ENCODE results near the gene MORN2. TPM values are rescaled to one million over a fixed set of nuclear protein-coding genes. Genes with fewer than 3 reads are reported as not detected.

Gene MORN2
- total RNA-seq, 1 experiment from 2014 or later = 24.4 TPM

DNA sequence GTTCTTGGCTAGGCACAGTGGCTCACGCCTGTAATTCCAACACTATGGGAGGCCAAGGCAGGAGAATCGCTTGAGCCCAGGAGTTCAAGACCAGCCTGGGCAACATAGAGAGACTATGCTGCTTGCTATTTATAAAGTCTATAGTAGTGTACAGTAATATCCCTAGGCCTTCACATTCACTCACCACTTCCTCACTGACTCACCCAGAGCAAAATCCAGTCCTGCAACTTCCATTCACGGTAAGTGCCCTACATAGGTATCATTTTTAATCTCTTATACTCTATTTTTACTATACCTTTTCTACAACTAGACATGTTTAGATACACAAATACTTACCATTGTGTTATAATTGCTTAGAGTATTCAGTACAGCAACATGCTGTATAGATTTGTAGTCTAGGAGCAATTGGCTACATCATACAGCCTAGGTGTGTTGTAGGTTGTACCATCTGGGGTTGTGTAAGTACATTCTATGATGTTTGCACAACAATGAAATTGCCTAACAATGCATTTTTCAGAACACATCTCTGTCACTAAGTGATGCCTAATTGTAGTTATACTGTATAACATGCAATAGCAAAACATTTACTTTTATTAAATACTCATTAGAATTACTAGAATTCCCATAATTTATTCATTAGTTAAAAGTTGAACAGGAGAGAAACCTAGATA, 8.9 kb upstream of the MORN2 start:
- DNase-seq (peak; percentile 85), ATAC-seq (peak; percentile 93)
- Histone ChIP-seq H4K20me1 (ENCODE audit: low read length) (no peaks in the 10 kb centered on the region), H3K27ac (ENCODE audit: low read length) (peak overlapping the region; percentile 21; the same call in 1 of the 2 replicates), H3K36me3 (ENCODE audit: low read depth, low read length) (peaks cover 7% of the 10 kb centered on the region), H3K9me2 (replicated peaks; ENCODE audit: low read length) (no peaks in the 10 kb centered on the region), H3K4me1 (ENCODE audit: insufficient read depth, low read length) (peaks cover 17% of the 10 kb centered on the region), H3K4me2 (ENCODE audit: low read length) (peak overlapping the region; percentile 30), H2AFZ (ENCODE audit: low read length) (no peak overlapping the region), H3K4me3 (ENCODE audit: low read length) (no peak overlapping the region), H3K79me2 (ENCODE audit: low read length) (peaks cover 36% of the 10 kb centered on the region), H3F3A (ENCODE audit: low read length, unreplicated experiment) (peaks cover 5% of the 10 kb centered on the region), H3K9ac (ENCODE audit: low read length) (no peak overlapping the region), H3K27me3 (ENCODE audit: low read length) (no peaks in the 10 kb centered on the region), H3K9me3 (ENCODE audit: low read length) (no peaks in the 10 kb centered on the region)
- POLR2A ChIA-PET (ENCODE audit: unreplicated experiment) = no interaction called here
- intact Hi-C loops (cut with micrococcal nuclease) = no loop called here
- TF ChIP-seq, protein P1, sequence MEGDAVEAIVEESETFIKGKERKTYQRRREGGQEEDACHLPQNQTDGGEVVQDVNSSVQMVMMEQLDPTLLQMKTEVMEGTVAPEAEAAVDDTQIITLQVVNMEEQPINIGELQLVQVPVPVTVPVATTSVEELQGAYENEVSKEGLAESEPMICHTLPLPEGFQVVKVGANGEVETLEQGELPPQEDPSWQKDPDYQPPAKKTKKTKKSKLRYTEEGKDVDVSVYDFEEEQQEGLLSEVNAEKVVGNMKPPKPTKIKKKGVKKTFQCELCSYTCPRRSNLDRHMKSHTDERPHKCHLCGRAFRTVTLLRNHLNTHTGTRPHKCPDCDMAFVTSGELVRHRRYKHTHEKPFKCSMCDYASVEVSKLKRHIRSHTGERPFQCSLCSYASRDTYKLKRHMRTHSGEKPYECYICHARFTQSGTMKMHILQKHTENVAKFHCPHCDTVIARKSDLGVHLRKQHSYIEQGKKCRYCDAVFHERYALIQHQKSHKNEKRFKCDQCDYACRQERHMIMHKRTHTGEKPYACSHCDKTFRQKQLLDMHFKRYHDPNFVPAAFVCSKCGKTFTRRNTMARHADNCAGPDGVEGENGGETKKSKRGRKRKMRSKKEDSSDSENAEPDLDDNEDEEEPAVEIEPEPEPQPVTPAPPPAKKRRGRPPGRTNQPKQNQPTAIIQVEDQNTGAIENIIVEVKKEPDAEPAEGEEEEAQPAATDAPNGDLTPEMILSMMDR (conservative IDR thresholded peaks at IDR 0.05; ENCODE audit: low read depth, low read length) = no peak
- TF ChIP-seq EZH2phosphoT487 (IDR thresholded peaks at IDR 0.05; ENCODE audit: borderline replicate concordance, low read length) = no peak
- no peak for TF ChIP-seq EZH2 (IDR thresholded peaks at IDR 0.05; ENCODE audit: low read length, unreplicated experiment)
- no TSS peak for BruUV-seq (replicated peaks)
- CTCF ChIA-PET = no interaction called here

DNA sequence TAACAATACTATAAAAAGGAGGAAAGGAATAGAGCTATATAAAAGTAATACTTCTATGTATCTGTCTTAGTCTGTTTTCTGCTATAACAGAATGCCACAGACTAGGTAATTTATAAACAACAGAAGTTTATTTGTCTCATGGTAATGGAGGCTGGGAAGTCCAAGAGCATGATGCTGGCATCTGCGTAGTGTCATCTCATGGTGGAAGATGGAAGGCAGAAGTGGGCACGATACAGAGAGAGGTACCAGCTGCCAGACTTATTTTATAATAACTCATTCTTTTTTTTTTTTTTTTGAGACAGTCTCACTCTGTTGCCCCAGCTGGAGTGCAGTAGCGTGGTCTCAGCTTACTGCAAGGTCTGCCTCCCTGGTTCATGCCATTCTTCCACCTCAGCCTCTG, 4.3 kb upstream of the MORN2 start:
- intact Hi-C loops (cut with micrococcal nuclease) = no loop called here

More for the DNA sequence above, 4.3 kb upstream of the MORN2 start:
- H2AFZ ChIP-seq (ENCODE audit: low read length) = no peak overlapping the region
- H3K79me2 ChIP-seq (ENCODE audit: low read length) = peaks cover 71% of the 10 kb centered on the region
- no TSS peak for BruUV-seq (replicated peaks)
- no peaks in the 10 kb centered on the region for H3K27me3 ChIP-seq (ENCODE audit: low read length)
- H3K9me3 ChIP-seq (ENCODE audit: low read length) = no peaks in the 10 kb centered on the region
- TF ChIP-seq EZH2 (IDR thresholded peaks at IDR 0.05; ENCODE audit: low read length, unreplicated experiment) (no peak), EZH2phosphoT487 (IDR thresholded peaks at IDR 0.05; ENCODE audit: borderline replicate concordance, low read length) (no peak)
- TF ChIP-seq, protein P1 (conservative IDR thresholded peaks at IDR 0.05; ENCODE audit: low read depth, low read length) = no peak
- H3K4me2 ChIP-seq (ENCODE audit: low read length) = no peak overlapping the region
- peaks cover 5% of the 10 kb centered on the region for H3F3A ChIP-seq (ENCODE audit: low read length, unreplicated experiment)
- CTCF ChIA-PET = no interaction called here
- POLR2A ChIA-PET (ENCODE audit: unreplicated experiment) = no interaction called here
- no peak overlapping the region for H3K4me3 ChIP-seq (ENCODE audit: low read length)
- ATAC-seq (no peak), DNase-seq (no peak)
- peaks cover 25% of the 10 kb centered on the region for H3K4me1 ChIP-seq (ENCODE audit: insufficient read depth, low read length)
- H3K9me2 ChIP-seq (replicated peaks; ENCODE audit: low read length) = no peaks in the 10 kb centered on the region
- peaks cover 5% of the 10 kb centered on the region; the same call in 1 of the 2 replicates for H3K36me3 ChIP-seq (ENCODE audit: low read depth, low read length)
- H3K9ac ChIP-seq (ENCODE audit: low read length) = no peak overlapping the region
- no peaks in the 10 kb centered on the region for H4K20me1 ChIP-seq (ENCODE audit: low read length)
- no peak overlapping the region for H3K27ac ChIP-seq (ENCODE audit: low read length)
